Sigmoid colon (tissue), 7 donors: ENCODE measurements around the gene HBS1L. TPM values are rescaled to one million over a fixed set of nuclear protein-coding genes. Genes with fewer than 3 reads are reported as not detected.

ENCODE experiments used
- DNase-seq: peaks from one replicate; pipeline ENCODE4 v3.0.0-alpha.2; 2019
- H3K27ac ChIP-seq, 4 donors: fragments of 200-600 bp; sonication (generic); one replicate each; pipeline ENCODE4 v1.5.1; 2016 to 2019; ENCODE audit warnings: mild to moderate bottlenecking in 1 of 4
- H3K27me3 ChIP-seq, 3 donors: fragments of 200-600 bp; sonication (generic); one replicate each; pipeline ENCODE4 v1.5.1; 2019; ENCODE audit warnings: mild to moderate bottlenecking in 1 of 3
- H3K36me3 ChIP-seq, 4 donors: fragments of 200-600 bp; sonication (generic); one replicate each; pipeline ENCODE4 v1.5.1; 2016 to 2019
- H3K4me1 ChIP-seq, 4 donors: fragments of 200-600 bp; sonication (generic); one replicate each; pipeline ENCODE4 v1.5.1; 2017 to 2019
- H3K4me3 ChIP-seq, 4 donors: fragments of 200-600 bp; sonication (generic); one replicate each; pipeline ENCODE4 v1.5.1; 2017 to 2019; ENCODE audit warnings: mild to moderate bottlenecking in 2 of 4, moderate library complexity in 1 of 4
- H3K9me3 ChIP-seq, 4 donors: fragments of 200-600 bp in 3 of 4; sonication (generic) in 3 of 4; one replicate each; pipeline versions ENCODE4 v1.5.1 to v1.6.1; 2013 to 2019
- CTCF ChIP-seq, 4 experiments: fragments of 450-650 bp in 3 of 4; fragments of 200-600 bp in 1 of 4; IDR thresholded peaks; one replicate each; pipeline ENCODE4 v1.5.1; 2016 to 2019; ENCODE audit warnings: antibody characterized with exemption in 4 of 4, mild to moderate bottlenecking in 3 of 4, moderate library complexity in 2 of 4
- EP300 ChIP-seq, 4 donors: sonication (generic); formaldehyde crosslinking; IDR thresholded peaks; one replicate each; pipeline ENCODE4 v1.6.1; 2017; ENCODE audit warnings: antibody characterized with exemption in 4 of 4
- POLR2A ChIP-seq, 2 donors: fragments of 450-650 bp; IDR thresholded peaks; one replicate each; pipeline ENCODE4 v1.6.1; 2016; ENCODE audit warnings: antibody characterized with exemption in 2 of 2, mild to moderate bottlenecking in 2 of 2, moderate library complexity in 2 of 2
- POLR2AphosphoS5 ChIP-seq, 4 donors: sonication (generic); formaldehyde crosslinking; IDR thresholded peaks; one replicate each; pipeline ENCODE4 v1.6.1; 2017; ENCODE audit warnings: antibody characterized with exemption in 4 of 4
- WGBS, 2 donors: extraction: QIAGEN DNeasy Blood & Tissue Kit; methylation state at CpG; one replicate each; pipeline ENCODE4 v1.1.7; 2013; 5-methylcytosine and 5-hydroxymethylcytosine counted together
- intact Hi-C: fragments of 100-400 bp; cut with DNase I; formaldehyde crosslinking; loops from one replicate; pipeline ENCODE4 v1.15.1; 2023
- polyA plus RNA-seq, 3 donors: library from polyadenylated mRNA; stranded (reverse); fragments of 200-250 nt; gene quantifications; one replicate each; pipeline ENCODE4 v1.2.3, GENCODE V29; 2013
- total RNA-seq, 4 donors: library from RNA; depleted of rRNA; stranded (reverse); fragments of >200 nt; gene quantifications; one replicate each; pipeline ENCODE4 v1.1.0, GENCODE V29; 2016
- donor health status: healthy with polysubstance abuse.
- donor health status: Bipolar disorder and iron deficiency.
- donor health status: healthy.

Gene HBS1L
- total and polyA plus RNA-seq, 7 donors = 14.4 to 61.9 (median 37.1) TPM

DNA sequence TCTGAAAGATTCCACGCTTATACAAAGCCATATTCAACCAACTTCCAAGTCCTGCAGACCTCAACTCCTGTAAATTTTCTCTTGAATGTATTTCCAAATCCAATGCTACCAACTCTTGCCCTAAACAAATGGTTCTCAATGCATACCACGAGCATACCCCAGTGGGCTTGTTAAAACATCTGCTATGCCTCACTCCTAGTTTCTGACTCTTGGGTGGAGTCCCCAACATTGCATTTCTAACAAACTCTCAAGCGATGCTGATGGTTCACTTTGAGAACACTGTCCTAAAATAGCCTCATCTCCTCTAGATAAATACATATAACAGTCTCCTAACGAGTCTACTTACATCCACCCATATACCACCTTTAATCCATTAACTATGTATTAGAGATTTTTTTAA is 7.3 kb downstream of the HBS1L start:
- H3K4me1 ChIP-seq = peaks cover 0 to 12% (median 4%) of the 10 kb centered on the region in 4 donors

GRCh38 chr6:135046912-135047311 is 7.7 kb downstream of the HBS1L start:
- intact Hi-C loops = no loop called here
- H3K27ac ChIP-seq = no peak overlapping the region
- no peak overlapping the region for H3K4me3 ChIP-seq
- WGBS, 2 donors = 57 to 70% methylated on average over 2 of the region's 2 CpGs
- no peaks in the 10 kb centered on the region for H3K27me3 ChIP-seq
- peaks cover 0 to 12% (median under 1%) of the 10 kb centered on the region in 4 donors for H3K4me1 ChIP-seq
- peaks cover 0 to 25% (median 3%) of the 10 kb centered on the region in 4 donors for H3K36me3 ChIP-seq
- TF ChIP-seq POLR2AphosphoS5 (IDR thresholded peaks at IDR 0.05) = no peak
- TF ChIP-seq CTCF (IDR thresholded peaks at IDR 0.05) = no peak
- no peak for TF ChIP-seq EP300 (IDR thresholded peaks at IDR 0.05)
- no peak for TF ChIP-seq POLR2A (IDR thresholded peaks at IDR 0.05)
- DNase-seq = no peak
- no peaks in the 10 kb centered on the region for H3K9me3 ChIP-seq

More for the DNA sequence above, 7.3 kb downstream of the HBS1L start:
- no peak for TF ChIP-seq POLR2A (IDR thresholded peaks at IDR 0.05)
- TF ChIP-seq CTCF (IDR thresholded peaks at IDR 0.05) = no peak
- TF ChIP-seq POLR2AphosphoS5 (IDR thresholded peaks at IDR 0.05) = no peak
- TF ChIP-seq EP300 (IDR thresholded peaks at IDR 0.05) = no peak
- Histone ChIP-seq H3K27me3 (no peaks in the 10 kb centered on the region), H3K36me3 (peaks cover 0 to 25% (median 3%) of the 10 kb centered on the region in 4 donors), H3K9me3 (no peaks in the 10 kb centered on the region), H3K4me3 (no peak overlapping the region), H3K27ac (no peak overlapping the region)
- 89 to 91% methylated on average over 4 of the region's 4 CpGs for WGBS, 2 donors
- DNase-seq = no peak
- intact Hi-C loops = no loop called here

GRCh38 chr6:135044639-135045038 is 10.0 kb downstream of the HBS1L start:
- no peak overlapping the region for H3K27ac ChIP-seq
- peaks cover 0 to 12% (median 0%) of the 10 kb centered on the region in 4 donors for H3K4me1 ChIP-seq
- peaks cover 0 to 23% (median 3%) of the 10 kb centered on the region in 4 donors for H3K36me3 ChIP-seq
- DNase-seq = no peak
- no peaks in the 10 kb centered on the region for H3K9me3 ChIP-seq
- no peaks in the 10 kb centered on the region for H3K27me3 ChIP-seq
- H3K4me3 ChIP-seq = no peak overlapping the region
- TF ChIP-seq EP300 (IDR thresholded peaks at IDR 0.05) (no peak), POLR2A (IDR thresholded peaks at IDR 0.05) (no peak), POLR2AphosphoS5 (IDR thresholded peaks at IDR 0.05) (no peak), CTCF (IDR thresholded peaks at IDR 0.05) (no peak)
- intact Hi-C loops = no loop called here
- 39 to 67% methylated on average over 3 of the region's 3 CpGs for WGBS, 2 donors

DNA sequence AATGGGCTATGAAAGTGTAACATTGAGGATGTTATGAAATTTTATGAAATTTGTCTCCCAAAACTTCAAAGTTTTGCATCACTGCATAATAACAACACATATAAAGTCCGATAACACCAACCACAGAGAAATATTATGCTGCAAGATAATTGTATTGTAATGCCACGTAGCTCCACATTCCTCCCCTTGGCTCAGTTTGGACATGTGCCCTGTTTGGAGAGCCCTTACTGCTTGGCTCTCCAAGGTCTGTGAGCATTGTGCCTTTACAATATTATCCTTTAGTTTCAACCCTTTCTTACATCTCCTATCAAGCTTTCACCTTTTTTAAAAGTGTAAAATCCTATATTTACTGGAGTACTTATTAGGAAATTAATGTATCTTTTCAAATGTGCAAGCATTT is 10.8 kb downstream of the HBS1L start:
- no peaks in the 10 kb centered on the region for H3K9me3 ChIP-seq
- no peak for DNase-seq
- TF ChIP-seq POLR2A (IDR thresholded peaks at IDR 0.05) = no peak
- no peak for TF ChIP-seq CTCF (IDR thresholded peaks at IDR 0.05)
- no peak for TF ChIP-seq EP300 (IDR thresholded peaks at IDR 0.05)
- TF ChIP-seq POLR2AphosphoS5 (IDR thresholded peaks at IDR 0.05) = no peak
- H3K27ac ChIP-seq = no peak overlapping the region
- intact Hi-C loops = no loop called here
- peaks cover 0 to 23% (median 3%) of the 10 kb centered on the region in 4 donors for H3K36me3 ChIP-seq
- H3K4me1 ChIP-seq = peaks cover 0 to 12% (median 0%) of the 10 kb centered on the region in 4 donors
- no peak overlapping the region for H3K4me3 ChIP-seq
- no peaks in the 10 kb centered on the region for H3K27me3 ChIP-seq
- 92% methylated on average over 2 of the region's 2 CpGs for WGBS, 2 donors

GRCh38 chr6:135043364-135043763 is 11.3 kb downstream of the HBS1L start:
- 78 to 88% methylated on average over 3 of the region's 3 CpGs for WGBS, 2 donors
- H3K4me3 ChIP-seq = no peak overlapping the region
- H3K9me3 ChIP-seq = no peaks in the 10 kb centered on the region
- H3K27ac ChIP-seq = no peak overlapping the region
- TF ChIP-seq POLR2A (IDR thresholded peaks at IDR 0.05) = no peak
- no peak for TF ChIP-seq CTCF (IDR thresholded peaks at IDR 0.05)
- TF ChIP-seq POLR2AphosphoS5 (IDR thresholded peaks at IDR 0.05) = no peak
- TF ChIP-seq EP300 (IDR thresholded peaks at IDR 0.05) = no peak
- DNase-seq = no peak
- intact Hi-C loops = no loop called here
- H3K36me3 ChIP-seq = peaks cover 0 to 22% (median 3%) of the 10 kb centered on the region in 4 donors
- peaks cover 0 to 12% (median 0%) of the 10 kb centered on the region in 4 donors for H3K4me1 ChIP-seq
- no peaks in the 10 kb centered on the region for H3K27me3 ChIP-seq
